ENCODE data around the gene ITGBL1. TPM values are rescaled to one million over a fixed set of nuclear protein-coding genes. Genes with fewer than 3 reads are reported as not detected.

Gene ITGBL1
- total RNA-seq, 1 experiment from 2014 or later = 9.4 TPM

- no peaks in the 10 kb centered on the region for H3K36me3 ChIP-seq
- DNase-seq = no peak
- no peak overlapping the region for H3K4me3 ChIP-seq
- H3K27me3 ChIP-seq = no peaks in the 10 kb centered on the region
- H3K9me3 ChIP-seq = peaks cover 1% of the 10 kb centered on the region; the same call in 1 of the 2 replicates
Measured at GRCh38 chr13:101488734-101489133, 36.3 kb downstream of the ITGBL1 start.

GRCh38 chr13:101489643-101490405 is 37.3 kb downstream of the ITGBL1 start:
- H3K27me3 ChIP-seq = no peaks in the 10 kb centered on the region
- no peak for DNase-seq
- H3K36me3 ChIP-seq = no peaks in the 10 kb centered on the region
- no peak overlapping the region for H3K4me3 ChIP-seq
- H3K9me3 ChIP-seq = 0 out of 2 replicates have a peak, but pooled peaks cover 1% of the 10 kb centered on the region

GRCh38 chr13:101490406-101491015 is 38.0 kb downstream of the ITGBL1 start:
- Histone ChIP-seq H3K9me3 (0 out of 2 replicates have a peak, but pooled peaks cover 1% of the 10 kb centered on the region), H3K27me3 (no peaks in the 10 kb centered on the region), H3K4me3 (no peak overlapping the region), H3K36me3 (no peaks in the 10 kb centered on the region)
- DNase-seq = peak; percentile 6

- H3K36me3 ChIP-seq = no peaks in the 10 kb centered on the region
- 0 out of 2 replicates have a peak, but pooled peaks cover 1% of the 10 kb centered on the region for H3K9me3 ChIP-seq
- no peaks in the 10 kb centered on the region for H3K27me3 ChIP-seq
- H3K4me3 ChIP-seq = no peak overlapping the region
- no peak for DNase-seq
Measured at GRCh38 chr13:101492251-101492910, 39.9 kb downstream of the ITGBL1 start.

- Histone ChIP-seq H3K36me3 (no peaks in the 10 kb centered on the region), H3K27me3 (no peaks in the 10 kb centered on the region), H3K9me3 (0 out of 2 replicates have a peak, but pooled peaks cover 1% of the 10 kb centered on the region), H3K4me3 (no peak overlapping the region)
- DNase-seq = no peak
Measured at GRCh38 chr13:101493541-101493940, 41.1 kb downstream of the ITGBL1 start.

GRCh38 chr13:101499406-101499805 is 46.9 kb downstream of the ITGBL1 start:
- peak overlapping the region; percentile 17 for H3K4me3 ChIP-seq
- no peak for DNase-seq

GRCh38 chr13:101502618-101503017 is 50.1 kb downstream of the ITGBL1 start:
- Histone ChIP-seq H3K36me3 (no peaks in the 10 kb centered on the region), H3K4me3 (no peak overlapping the region), H3K27me3 (no peaks in the 10 kb centered on the region), H3K9me3 (no peaks in the 10 kb centered on the region)
- no peak for DNase-seq

More at GRCh38 chr13:101499406-101499805, 46.9 kb downstream of the ITGBL1 start:
- Histone ChIP-seq H3K9me3 (no peaks in the 10 kb centered on the region), H3K36me3 (no peaks in the 10 kb centered on the region), H3K27me3 (no peaks in the 10 kb centered on the region)

- H3K4me3 ChIP-seq = no peak overlapping the region
- DNase-seq = no peak
- no peaks in the 10 kb centered on the region for H3K36me3 ChIP-seq
- no peaks in the 10 kb centered on the region for H3K27me3 ChIP-seq
- H3K9me3 ChIP-seq = peaks cover 8% of the 10 kb centered on the region
Measured at GRCh38 chr13:101511161-101511560, 58.7 kb downstream of the ITGBL1 start.

GRCh38 chr13:101511766-101512165 is 59.3 kb downstream of the ITGBL1 start:
- Histone ChIP-seq H3K9me3 (peaks cover 8% of the 10 kb centered on the region), H3K4me3 (no peak overlapping the region), H3K27me3 (no peaks in the 10 kb centered on the region), H3K36me3 (no peaks in the 10 kb centered on the region)
- no peak for DNase-seq

GRCh38 chr13:101512650-101513049 is 60.2 kb downstream of the ITGBL1 start:
- peak; percentile 42 for DNase-seq
- Histone ChIP-seq H3K27me3 (no peaks in the 10 kb centered on the region), H3K4me3 (no peak overlapping the region), H3K9me3 (peaks cover 8% of the 10 kb centered on the region), H3K36me3 (no peaks in the 10 kb centered on the region)

GRCh38 chr13:101514100-101514499 is 61.6 kb downstream of the ITGBL1 start:
- DNase-seq = no peak
- Histone ChIP-seq H3K36me3 (no peaks in the 10 kb centered on the region), H3K27me3 (no peaks in the 10 kb centered on the region), H3K9me3 (peaks cover 7% of the 10 kb centered on the region), H3K4me3 (no peak overlapping the region)

- Histone ChIP-seq H3K4me3 (no peak overlapping the region), H3K9me3 (peaks cover 6% of the 10 kb centered on the region), H3K36me3 (no peaks in the 10 kb centered on the region), H3K27me3 (no peaks in the 10 kb centered on the region)
- no peak for DNase-seq
Measured at GRCh38 chr13:101514695-101515275, 62.3 kb downstream of the ITGBL1 start.

- no peaks in the 10 kb centered on the region for H3K27me3 ChIP-seq
- H3K4me3 ChIP-seq = no peak overlapping the region
- no peaks in the 10 kb centered on the region for H3K36me3 ChIP-seq
- DNase-seq = no peak
- H3K9me3 ChIP-seq = peaks cover 3% of the 10 kb centered on the region; the same call in 1 of the 2 replicates
Measured at GRCh38 chr13:101515504-101515903, 63.0 kb downstream of the ITGBL1 start.

- Histone ChIP-seq H3K4me3 (no peak overlapping the region), H3K9me3 (no peaks in the 10 kb centered on the region), H3K27me3 (no peaks in the 10 kb centered on the region), H3K36me3 (peaks cover 2% of the 10 kb centered on the region; the same call in 1 of the 2 replicates)
- no peak for DNase-seq
Measured at GRCh38 chr13:101516262-101516661, 63.8 kb downstream of the ITGBL1 start.

GRCh38 chr13:101520672-101521071 is 68.2 kb downstream of the ITGBL1 start:
- Histone ChIP-seq H3K4me3 (no peak overlapping the region), H3K9me3 (no peaks in the 10 kb centered on the region), H3K27me3 (no peaks in the 10 kb centered on the region), H3K36me3 (peaks cover 2% of the 10 kb centered on the region; the same call in 1 of the 2 replicates)
- peak; percentile 34 for DNase-seq

GRCh38 chr13:101521371-101521770 is 68.9 kb downstream of the ITGBL1 start:
- no peak overlapping the region for H3K4me3 ChIP-seq
- H3K27me3 ChIP-seq = no peaks in the 10 kb centered on the region
- peaks cover 2% of the 10 kb centered on the region; the same call in 1 of the 2 replicates for H3K36me3 ChIP-seq
- no peaks in the 10 kb centered on the region for H3K9me3 ChIP-seq
- no peak for DNase-seq

GRCh38 chr13:101522607-101523006 is 70.1 kb downstream of the ITGBL1 start:
- Histone ChIP-seq H3K9me3 (no peaks in the 10 kb centered on the region), H3K4me3 (no peak overlapping the region), H3K27me3 (no peaks in the 10 kb centered on the region), H3K36me3 (peaks cover 2% of the 10 kb centered on the region; the same call in 1 of the 2 replicates)
- DNase-seq = no peak
